GM12891 (cell line): ENCODE measurements around the gene RPS6KA2.

Source experiments
- POLR2A ChIP-seq: IDR thresholded peaks from 2 replicates; pipeline ENCODE4 v1.6.1; 2011; ENCODE audit warnings: low read depth, low read length, control low read depth
- POLR2AphosphoS5 ChIP-seq: IDR thresholded peaks from 2 replicates; pipeline ENCODE4 v1.6.1; 2011; ENCODE audit warnings: low read depth, low read length, control low read depth
- SPI1 ChIP-seq: IDR thresholded peaks from 2 replicates; pipeline ENCODE4 v1.6.1; 2011; ENCODE audit warnings: low read depth, low read length, control low read depth
- TAF1 ChIP-seq: IDR thresholded peaks from 2 replicates; pipeline ENCODE4 v1.6.1; 2011; ENCODE audit warnings: low read depth, low read length, control low read depth

- TF ChIP-seq POLR2A = no peak
- no peak for TF ChIP-seq POLR2AphosphoS5
- no peak for TF ChIP-seq TAF1
- TF ChIP-seq SPI1 = no peak
Observed at GRCh38 chr6:166534658-166535406, 92.2 kb downstream of the RPS6KA2 start.
